ENCODE data around the gene SENP5.
"Not testable (repeated sequence)": the region's sequence is repeated elsewhere in the genome, so short reads cannot be mapped to it uniquely, and the experiment has no call there.

- TF ChIP-seq, protein P1, sequence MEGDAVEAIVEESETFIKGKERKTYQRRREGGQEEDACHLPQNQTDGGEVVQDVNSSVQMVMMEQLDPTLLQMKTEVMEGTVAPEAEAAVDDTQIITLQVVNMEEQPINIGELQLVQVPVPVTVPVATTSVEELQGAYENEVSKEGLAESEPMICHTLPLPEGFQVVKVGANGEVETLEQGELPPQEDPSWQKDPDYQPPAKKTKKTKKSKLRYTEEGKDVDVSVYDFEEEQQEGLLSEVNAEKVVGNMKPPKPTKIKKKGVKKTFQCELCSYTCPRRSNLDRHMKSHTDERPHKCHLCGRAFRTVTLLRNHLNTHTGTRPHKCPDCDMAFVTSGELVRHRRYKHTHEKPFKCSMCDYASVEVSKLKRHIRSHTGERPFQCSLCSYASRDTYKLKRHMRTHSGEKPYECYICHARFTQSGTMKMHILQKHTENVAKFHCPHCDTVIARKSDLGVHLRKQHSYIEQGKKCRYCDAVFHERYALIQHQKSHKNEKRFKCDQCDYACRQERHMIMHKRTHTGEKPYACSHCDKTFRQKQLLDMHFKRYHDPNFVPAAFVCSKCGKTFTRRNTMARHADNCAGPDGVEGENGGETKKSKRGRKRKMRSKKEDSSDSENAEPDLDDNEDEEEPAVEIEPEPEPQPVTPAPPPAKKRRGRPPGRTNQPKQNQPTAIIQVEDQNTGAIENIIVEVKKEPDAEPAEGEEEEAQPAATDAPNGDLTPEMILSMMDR (IDR thresholded peaks at IDR 0.05; ENCODE audit: insufficient read depth, low read depth, low read length), result not testable (repeated sequence)
- TF ChIP-seq EZH2 (IDR thresholded peaks at IDR 0.05; ENCODE audit: insufficient read depth, low read length), result not testable (repeated sequence)
Measured at GRCh38 chr3:196844235-196845219, 23.2 kb upstream of the SENP5 start.

Measured in astrocyte (in vitro differentiated cells and primary cell).